Measurements from ENCODE around the gene CIB1.
A peak's percentile ranks its signal among the peaks of the same experiment; 100 is the strongest.

The CIB1 gene

DNA sequence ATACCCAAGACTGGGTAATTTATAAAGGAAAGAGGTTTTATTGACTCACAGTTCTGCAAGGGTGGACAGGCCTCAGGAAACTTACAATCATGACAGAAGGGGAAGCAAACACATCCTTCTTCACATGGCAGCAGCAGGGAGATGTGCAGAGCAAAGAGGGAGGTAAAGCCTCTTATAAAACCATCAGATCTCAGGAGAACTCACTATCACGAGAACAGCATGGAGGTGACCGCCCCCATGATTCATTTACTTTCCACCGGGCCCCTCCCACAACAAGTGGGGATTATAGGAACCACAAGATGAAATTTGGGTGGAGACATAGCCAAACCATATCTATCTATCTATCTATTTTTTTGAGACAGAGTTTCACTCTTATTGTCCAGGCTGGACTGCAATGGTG lies 5.6 kb upstream of the CIB1 start:
- TF ChIP-seq, protein P1, sequence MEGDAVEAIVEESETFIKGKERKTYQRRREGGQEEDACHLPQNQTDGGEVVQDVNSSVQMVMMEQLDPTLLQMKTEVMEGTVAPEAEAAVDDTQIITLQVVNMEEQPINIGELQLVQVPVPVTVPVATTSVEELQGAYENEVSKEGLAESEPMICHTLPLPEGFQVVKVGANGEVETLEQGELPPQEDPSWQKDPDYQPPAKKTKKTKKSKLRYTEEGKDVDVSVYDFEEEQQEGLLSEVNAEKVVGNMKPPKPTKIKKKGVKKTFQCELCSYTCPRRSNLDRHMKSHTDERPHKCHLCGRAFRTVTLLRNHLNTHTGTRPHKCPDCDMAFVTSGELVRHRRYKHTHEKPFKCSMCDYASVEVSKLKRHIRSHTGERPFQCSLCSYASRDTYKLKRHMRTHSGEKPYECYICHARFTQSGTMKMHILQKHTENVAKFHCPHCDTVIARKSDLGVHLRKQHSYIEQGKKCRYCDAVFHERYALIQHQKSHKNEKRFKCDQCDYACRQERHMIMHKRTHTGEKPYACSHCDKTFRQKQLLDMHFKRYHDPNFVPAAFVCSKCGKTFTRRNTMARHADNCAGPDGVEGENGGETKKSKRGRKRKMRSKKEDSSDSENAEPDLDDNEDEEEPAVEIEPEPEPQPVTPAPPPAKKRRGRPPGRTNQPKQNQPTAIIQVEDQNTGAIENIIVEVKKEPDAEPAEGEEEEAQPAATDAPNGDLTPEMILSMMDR (IDR thresholded peaks at IDR 0.05; ENCODE audit: insufficient read depth, missing control alignments), result no peak
- no peak for FAIRE-seq
- DNase-seq (ENCODE audit: insufficient read length, low spot score), result no peak

DNA sequence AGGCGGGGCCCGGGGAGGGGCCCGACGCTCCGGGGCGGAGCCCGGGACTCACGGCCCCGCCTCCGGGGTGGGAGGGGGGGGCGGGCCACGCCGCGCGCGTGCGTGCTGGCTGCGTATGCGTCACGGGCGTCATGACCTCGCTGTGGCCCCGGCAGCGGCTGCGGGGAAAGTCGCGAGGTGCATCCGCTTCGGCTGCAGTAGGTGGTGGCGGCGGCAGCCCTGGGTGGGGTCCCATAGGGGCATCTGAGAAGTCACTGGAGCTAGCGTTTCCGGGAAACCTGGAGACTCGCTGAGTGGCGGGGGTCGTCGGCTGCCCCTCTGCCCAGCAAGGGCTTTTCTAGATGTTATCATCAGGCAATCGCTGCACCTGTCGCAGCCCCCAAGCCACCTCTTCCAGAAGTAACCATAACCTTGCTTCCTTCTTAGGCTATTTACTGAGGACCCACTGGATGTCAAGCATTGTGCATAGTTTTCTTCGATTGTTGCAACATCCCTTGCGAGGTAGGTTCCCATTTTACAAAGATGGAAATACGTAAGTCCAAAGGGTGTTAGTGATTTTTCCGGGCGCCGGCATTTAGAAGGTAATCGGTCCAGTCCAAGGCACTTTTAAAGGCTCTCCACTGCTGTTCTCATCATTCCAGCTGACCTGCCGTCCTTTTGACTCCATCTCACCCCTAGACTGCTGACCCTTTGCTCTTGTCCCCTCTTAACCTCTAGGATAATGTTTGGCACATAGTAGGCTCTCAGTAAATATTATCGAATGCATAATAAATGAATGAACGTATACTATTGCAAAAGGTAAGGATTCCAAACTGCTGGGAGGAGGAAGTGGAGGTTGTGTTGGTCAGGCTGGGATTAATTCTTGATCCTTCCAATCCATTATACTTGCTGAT lies 601 bp upstream of the CIB1 start, which contains the start of gene GDPGP1:
GDPGP1 (plus strand) TSS at position 114 of the 893 bp plus-strand sequence. CDS start 6,700 bp downstream, outside the sequence.
- peak; percentile 90 for DNase-seq (ENCODE audit: insufficient read length, low spot score)
- TF ChIP-seq, protein P1 (IDR thresholded peaks at IDR 0.05; ENCODE audit: insufficient read depth, missing control alignments), result no peak
- no peak for FAIRE-seq

DNA sequence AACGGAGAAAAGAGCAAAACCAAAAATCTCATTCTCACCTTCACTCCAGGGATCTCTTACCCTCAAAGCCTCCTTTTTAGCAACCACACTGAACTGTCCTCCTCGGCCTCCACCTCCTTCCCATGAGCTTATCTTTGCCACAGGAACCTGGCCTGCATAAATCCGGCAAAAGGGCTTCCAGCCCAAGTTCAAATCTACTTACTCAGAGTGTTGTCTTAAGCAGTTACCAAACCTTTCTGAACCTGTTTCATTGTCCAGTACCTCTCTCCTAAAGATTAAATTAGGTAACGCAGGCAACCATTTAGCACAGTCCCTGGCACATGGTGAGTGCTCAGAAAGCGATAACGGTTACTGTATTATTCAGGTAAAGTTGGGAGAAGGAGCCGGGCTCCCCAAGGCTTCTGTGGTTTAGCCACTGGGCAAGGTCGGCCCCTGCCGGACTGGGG lies 777 bp downstream of the CIB1 start:
- TF ChIP-seq, protein P1 (IDR thresholded peaks at IDR 0.05; ENCODE audit: insufficient read depth, missing control alignments), result no peak
- FAIRE-seq, result no peak

DNA sequence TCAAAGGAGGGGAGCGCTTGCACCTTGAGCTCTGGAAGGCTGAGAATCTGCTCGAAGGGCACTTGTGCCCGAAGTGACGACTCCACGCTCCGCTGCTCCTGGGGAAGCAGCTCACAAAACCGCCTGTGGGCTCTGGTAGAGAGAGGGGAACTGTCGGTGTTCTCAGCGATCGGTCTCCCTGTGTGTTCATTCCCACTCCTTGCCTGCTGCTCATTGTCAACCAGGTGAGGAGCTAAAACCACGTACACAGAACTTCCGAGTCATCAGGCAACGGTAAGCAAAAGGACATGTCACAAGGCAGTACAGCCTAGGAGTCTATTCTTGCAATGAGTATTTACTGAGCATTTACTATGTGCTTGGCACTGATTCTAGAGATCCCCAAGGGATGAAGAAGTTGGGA lies 1.5 kb downstream of the CIB1 start:
- FAIRE-seq (no peak), DNase-seq (ENCODE audit: insufficient read length, low spot score) (no peak)
- TF ChIP-seq, protein P1 (IDR thresholded peaks at IDR 0.05; ENCODE audit: insufficient read depth, missing control alignments), result no peak

More for the DNA sequence above, 777 bp downstream of the CIB1 start:
- no peak for DNase-seq (ENCODE audit: insufficient read length, low spot score)

DNA sequence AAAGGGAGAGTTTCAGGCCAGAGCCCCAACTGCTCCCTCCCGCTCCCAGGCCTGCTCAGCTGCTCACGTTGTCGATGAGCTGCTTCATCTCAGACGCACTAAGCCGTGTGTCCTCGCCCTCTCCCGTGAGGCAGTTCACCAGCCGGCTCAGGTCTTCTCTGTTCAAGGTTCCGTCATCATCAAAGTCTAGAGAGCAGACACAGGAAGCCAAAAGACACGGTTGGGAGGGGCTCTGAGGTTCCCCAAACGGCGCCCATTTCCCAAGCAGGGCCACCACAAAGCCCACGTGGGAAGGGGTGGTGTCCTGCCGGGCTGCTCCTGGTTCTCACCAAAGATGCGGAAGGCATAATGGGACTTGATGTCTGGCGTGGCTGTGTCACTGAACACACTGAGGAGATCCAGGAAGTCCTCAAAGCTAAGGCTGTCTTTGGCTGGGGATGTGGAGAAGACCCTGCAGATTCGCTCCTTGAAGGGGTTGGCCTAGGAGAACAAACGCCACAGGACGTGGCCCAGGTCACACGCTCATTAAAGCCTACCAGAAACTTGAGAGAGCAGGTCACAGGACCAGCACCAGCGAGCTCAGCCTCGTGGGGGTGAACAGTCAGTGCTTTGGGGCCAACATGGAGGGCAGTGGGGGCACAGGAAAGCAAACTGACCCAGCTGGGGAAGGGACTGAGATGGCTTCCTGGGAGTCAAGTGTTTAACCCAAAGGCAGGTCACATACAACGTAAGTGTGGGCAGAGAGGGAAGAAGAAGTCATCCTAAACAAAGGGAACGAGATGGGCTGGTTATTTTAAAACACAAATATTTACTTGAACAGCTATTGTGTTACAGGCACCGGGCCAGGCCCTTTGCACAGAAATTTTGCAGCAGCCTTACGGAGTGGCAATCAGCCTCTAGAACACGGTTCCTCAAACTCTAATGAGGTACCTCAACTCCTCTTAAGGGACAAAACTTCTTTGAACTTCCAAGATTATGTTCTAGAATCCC lies 2.4 kb downstream of the CIB1 start:
- no peak for DNase-seq (ENCODE audit: insufficient read length, low spot score)
- TF ChIP-seq, protein P1 (IDR thresholded peaks at IDR 0.05; ENCODE audit: insufficient read depth, missing control alignments), result no peak
- FAIRE-seq, result no peak

DNA sequence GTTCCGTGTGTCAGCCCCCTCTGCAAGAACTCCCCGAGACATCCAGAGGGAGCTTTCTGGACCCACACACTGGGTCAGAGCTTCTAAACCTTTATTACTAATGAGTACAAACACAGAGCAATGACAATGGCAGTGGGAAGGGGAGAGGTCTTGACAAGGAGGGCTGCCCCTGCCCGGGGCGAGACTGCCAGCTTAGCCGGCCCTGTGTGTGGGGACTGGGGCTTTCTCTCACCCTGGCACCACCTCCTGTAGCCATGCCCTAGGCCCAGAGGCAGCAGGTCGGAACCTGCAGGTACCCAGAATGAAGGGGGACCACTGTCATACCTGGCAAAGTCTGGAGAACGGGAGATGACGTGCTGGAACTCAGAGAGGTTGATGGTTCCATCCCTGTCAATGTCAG lies 3.1 kb downstream of the CIB1 start:
- FAIRE-seq, result no peak
- no peak for DNase-seq (ENCODE audit: insufficient read length, low spot score)
- TF ChIP-seq, protein P1 (IDR thresholded peaks at IDR 0.05; ENCODE audit: insufficient read depth, missing control alignments), result no peak
